ENCODE results near the gene EML6. TPM values are rescaled to one million over a fixed set of nuclear protein-coding genes. Genes with fewer than 3 reads are reported as not detected.

EML6 gene
- polyA plus RNA-seq, 6 donors from 2014 or later: 0.04 to 0.56 (median 0.18) TPM; not detected in 1

DNA sequence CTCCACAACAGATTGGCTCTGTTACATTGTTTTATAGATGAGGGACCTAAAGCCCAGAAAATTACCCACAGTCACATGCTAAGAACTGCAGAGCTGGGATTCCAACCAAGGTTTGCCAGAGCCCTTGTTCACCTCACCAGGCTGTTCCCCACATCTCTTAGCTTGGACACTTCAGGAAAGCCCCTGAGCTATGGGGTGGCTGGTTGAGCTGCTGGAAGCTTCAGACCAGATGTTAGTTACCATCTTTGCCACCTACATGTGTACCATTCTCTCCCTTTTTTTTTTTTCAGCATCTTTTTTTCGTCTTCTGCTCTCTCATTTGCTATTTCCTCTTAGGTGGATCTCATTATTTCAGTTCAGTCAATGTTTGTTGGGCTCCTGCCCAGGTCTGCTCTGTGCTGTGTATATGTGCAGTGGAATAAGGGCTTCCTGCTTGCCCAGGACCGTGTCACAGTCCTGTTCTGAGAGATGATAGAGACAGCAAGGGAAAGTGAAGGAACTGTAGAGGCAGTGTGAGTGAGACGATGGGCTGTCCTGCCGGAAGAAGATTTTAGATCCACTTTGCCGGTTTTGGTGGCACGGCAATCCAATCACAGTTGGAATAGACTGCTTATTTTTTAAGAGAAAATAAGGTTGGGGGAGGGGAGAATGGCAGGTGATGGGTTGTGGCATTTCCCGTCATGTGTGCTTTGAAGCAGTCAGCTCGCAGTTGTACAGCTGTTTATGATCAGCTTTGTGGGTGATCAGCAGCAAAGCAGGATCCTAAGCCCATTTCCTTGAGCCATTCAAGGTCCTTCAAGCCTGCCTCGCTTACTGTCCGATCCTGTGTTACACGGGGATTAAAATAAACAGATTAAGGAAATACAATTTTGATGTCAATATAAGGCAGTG is 174.2 kb downstream of the EML6 start:
- Mint-ChIP-seq H3K27me3 (no peaks in the 10 kb centered on the region), H3K36me3 (peaks cover 0 to 8% of the 10 kb centered on the region in 2 donors), H3K4me3 (no peak overlapping the region), H3K4me1 (no peaks in the 10 kb centered on the region), H3K9me3 (peaks cover 0 to 14% (median 4%) of the 10 kb centered on the region in 7 donors), H3K27ac (peak overlapping the region in 1 of 6 donors; percentile 9)
- ATAC-seq (ENCODE audit: low read depth in 2 of 2) (no peak), DNase-seq (no peak)

GRCh38 chr2:54898456-54899226 is 175.2 kb downstream of the EML6 start:
- DNase-seq (no peak), ATAC-seq (ENCODE audit: low read depth in 2 of 2) (no peak)
- H3K9me3 Mint-ChIP-seq: peaks cover 0 to 14% (median 4%) of the 10 kb centered on the region in 7 donors
- H3K27ac Mint-ChIP-seq: no peak overlapping the region
- no peaks in the 10 kb centered on the region for H3K4me1 Mint-ChIP-seq
- H3K36me3 Mint-ChIP-seq: peaks cover 0 to 8% of the 10 kb centered on the region in 2 donors
- no peak overlapping the region for H3K4me3 Mint-ChIP-seq
- no peaks in the 10 kb centered on the region for H3K27me3 Mint-ChIP-seq

DNA sequence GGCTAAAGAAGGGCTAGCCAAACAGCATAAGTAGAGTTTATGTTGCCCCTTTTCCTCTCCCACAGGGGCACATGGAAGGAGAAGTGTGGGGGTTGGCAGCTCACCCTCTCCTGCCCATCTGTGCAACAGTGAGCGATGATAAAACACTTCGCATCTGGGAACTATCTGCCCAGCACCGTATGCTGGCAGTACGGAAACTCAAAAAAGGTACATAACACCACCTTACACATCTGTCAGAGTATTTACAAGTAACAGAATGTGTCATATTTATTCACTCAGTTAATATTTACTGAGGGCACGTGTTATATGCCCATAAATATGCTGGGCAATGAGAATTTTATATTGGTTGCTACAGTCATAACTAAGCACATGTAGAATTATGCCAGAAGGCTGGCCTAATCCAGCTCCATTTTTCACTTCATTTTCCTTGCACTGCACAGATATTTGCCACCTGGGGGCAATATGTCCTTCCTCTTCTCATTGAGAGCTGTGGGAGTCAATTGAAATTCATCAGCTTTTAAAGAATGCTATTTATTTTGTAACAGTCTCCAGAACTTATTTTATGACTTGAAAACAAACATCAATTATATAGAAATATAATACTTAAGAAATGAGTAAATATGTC is 176.2 kb downstream of the EML6 start:
- Mint-ChIP-seq H3K9me3 (peaks cover 0 to 14% (median 4%) of the 10 kb centered on the region in 7 donors), H3K27ac (peak overlapping the region in 1 of 6 donors; percentile 67), H3K4me3 (no peak overlapping the region), H3K36me3 (peaks cover 0 to 8% of the 10 kb centered on the region in 2 donors), H3K27me3 (no peaks in the 10 kb centered on the region), H3K4me1 (no peaks in the 10 kb centered on the region)
- DNase-seq (no peak), ATAC-seq (ENCODE audit: low read depth in 2 of 2) (peak in 1 of 2 donors; percentile 33)

DNA sequence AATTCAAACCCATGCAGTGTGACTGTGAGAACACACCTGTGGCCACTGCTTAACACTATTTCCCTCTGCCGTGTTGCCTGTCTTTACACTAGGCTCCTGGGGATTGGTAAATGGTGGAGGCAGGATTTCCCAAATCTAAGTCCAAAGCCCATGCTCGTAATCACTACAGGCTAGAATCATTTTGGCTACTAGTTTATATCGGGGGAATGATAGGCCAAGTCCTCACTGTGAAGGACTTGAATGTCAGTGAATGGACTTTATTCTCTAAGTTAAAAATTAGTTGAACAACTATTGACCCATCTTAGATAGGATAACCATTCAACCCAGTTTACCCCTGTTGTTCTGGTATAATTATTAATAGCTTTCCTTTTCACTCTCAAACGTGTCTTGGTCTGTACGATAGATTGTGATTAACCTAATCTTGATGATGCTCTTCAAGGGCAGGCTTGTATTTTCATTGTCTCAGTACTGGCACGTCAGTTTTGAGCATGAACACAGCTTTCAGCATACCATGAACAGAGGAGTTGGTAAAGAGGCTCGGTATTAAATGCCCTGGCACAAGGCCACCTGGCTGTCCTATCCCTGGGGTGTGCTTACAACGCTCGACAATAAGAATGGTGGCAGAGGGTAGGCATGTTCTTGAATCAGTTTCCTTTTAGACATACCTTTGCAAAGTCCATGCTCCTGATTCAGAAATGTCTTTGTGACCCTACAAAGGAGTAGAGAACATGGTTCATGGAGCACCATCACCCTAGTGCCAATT is 177.9 kb downstream of the EML6 start:
- Mint-ChIP-seq H3K36me3 (no peaks in the 10 kb centered on the region), H3K4me3 (no peak overlapping the region)

DNA sequence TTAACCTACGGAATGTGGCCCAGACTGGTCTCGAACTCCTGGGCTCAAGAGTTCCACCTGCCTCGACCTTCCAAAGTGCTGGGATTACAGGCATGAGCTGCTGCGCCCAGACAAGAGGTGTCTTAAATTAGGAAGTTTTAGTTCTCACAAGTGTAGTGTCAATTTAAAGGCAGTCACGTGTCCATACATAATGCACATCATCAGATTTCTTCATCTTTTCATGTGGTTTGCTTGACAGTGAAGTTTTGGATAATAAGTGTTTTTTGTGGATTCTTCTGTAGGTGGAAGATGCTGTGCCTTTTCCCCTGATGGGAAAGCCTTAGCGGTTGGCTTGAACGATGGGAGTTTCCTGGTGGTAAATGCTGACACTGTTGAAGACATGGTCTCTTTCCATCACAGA is 179.3 kb downstream of the EML6 start:
- Mint-ChIP-seq H3K36me3 (no peaks in the 10 kb centered on the region), H3K27ac (no peak overlapping the region), H3K27me3 (no peaks in the 10 kb centered on the region), H3K4me1 (no peaks in the 10 kb centered on the region), H3K4me3 (no peak overlapping the region), H3K9me3 (no peaks in the 10 kb centered on the region)
- DNase-seq (no peak), ATAC-seq (ENCODE audit: low read depth in 2 of 2) (no peak)

More for the DNA sequence above, 177.9 kb downstream of the EML6 start:
- no peak for ATAC-seq (ENCODE audit: low read depth in 2 of 2)
- DNase-seq: no peak
- H3K9me3 Mint-ChIP-seq: no peaks in the 10 kb centered on the region
- peak overlapping the region in 1 of 6 donors; percentile 21 for H3K27ac Mint-ChIP-seq
- no peaks in the 10 kb centered on the region for H3K4me1 Mint-ChIP-seq
- no peaks in the 10 kb centered on the region for H3K27me3 Mint-ChIP-seq

GRCh38 chr2:54903736-54904554 is 180.5 kb downstream of the EML6 start:
- ATAC-seq (ENCODE audit: low read depth in 2 of 2) (no peak), DNase-seq (no peak)
- Mint-ChIP-seq H3K27ac (peak overlapping the region in 1 of 6 donors; percentile 34), H3K4me1 (no peaks in the 10 kb centered on the region), H3K4me3 (no peak overlapping the region), H3K9me3 (no peaks in the 10 kb centered on the region), H3K36me3 (no peaks in the 10 kb centered on the region), H3K27me3 (no peaks in the 10 kb centered on the region)

DNA sequence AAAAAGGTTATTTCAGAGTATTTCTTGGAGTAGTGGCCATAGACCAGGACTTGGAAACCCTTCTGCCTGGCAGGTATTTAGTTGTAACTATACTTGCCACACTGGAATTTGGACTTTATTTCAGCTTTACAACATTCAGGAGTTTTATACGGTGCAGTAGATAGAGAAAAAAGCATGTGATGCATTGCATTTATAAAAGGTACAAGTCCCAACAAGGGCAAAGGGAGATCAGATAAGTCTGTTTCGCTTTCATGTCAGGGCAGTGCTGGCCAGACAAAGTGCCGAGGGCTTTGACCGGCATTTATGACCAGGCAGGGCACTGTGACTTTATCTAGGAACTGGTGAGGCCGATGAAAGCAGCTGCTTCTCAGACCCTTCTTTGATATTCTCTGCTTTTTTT is 181.4 kb downstream of the EML6 start:
- Mint-ChIP-seq H3K4me1 (no peaks in the 10 kb centered on the region), H3K9me3 (no peaks in the 10 kb centered on the region), H3K4me3 (no peak overlapping the region), H3K27me3 (no peaks in the 10 kb centered on the region), H3K27ac (no peak overlapping the region), H3K36me3 (no peaks in the 10 kb centered on the region)
- DNase-seq: no peak
- no peak for ATAC-seq (ENCODE audit: low read depth in 2 of 2)

- H3K27ac Mint-ChIP-seq: no peak overlapping the region
- H3K36me3 Mint-ChIP-seq: no peaks in the 10 kb centered on the region
- DNase-seq (no peak), ATAC-seq (ENCODE audit: low read depth in 2 of 2) (no peak)
- H3K27me3 Mint-ChIP-seq: no peaks in the 10 kb centered on the region
- no peaks in the 10 kb centered on the region for H3K4me1 Mint-ChIP-seq
- no peaks in the 10 kb centered on the region for H3K9me3 Mint-ChIP-seq
- H3K4me3 Mint-ChIP-seq: no peak overlapping the region
Observed at GRCh38 chr2:54906716-54907115, 183.3 kb downstream of the EML6 start.

- H3K27ac Mint-ChIP-seq: peak overlapping the region in 1 of 6 donors; percentile 57
- H3K27me3 Mint-ChIP-seq: no peaks in the 10 kb centered on the region
- ATAC-seq (ENCODE audit: low read depth in 2 of 2) (no peak), DNase-seq (no peak)
- no peaks in the 10 kb centered on the region for H3K4me1 Mint-ChIP-seq
- no peak overlapping the region for H3K4me3 Mint-ChIP-seq
- peaks cover 0 to 2% (median 0%) of the 10 kb centered on the region in 7 donors for H3K9me3 Mint-ChIP-seq
- no peaks in the 10 kb centered on the region for H3K36me3 Mint-ChIP-seq
Observed at GRCh38 chr2:54907663-54908062, 184.2 kb downstream of the EML6 start.

DNA sequence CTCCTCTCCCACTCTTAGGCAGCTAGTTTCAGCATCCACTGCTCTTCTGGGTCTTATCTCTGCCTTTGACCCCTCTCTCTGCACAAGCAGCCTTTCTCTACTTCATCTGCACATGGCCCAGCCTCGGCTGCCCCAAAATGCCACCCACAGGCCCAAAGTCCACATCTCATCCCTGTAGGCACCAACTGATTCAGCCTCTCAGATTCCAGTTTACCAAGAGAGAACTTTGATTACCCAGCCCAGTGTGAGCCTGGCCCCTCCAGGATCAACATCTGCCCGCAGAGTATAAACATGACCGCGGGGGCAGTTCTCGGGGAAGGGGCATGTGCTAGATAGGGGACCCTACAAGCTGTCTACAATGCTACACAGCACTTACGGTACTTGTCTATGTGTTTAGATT is 185.1 kb downstream of the EML6 start:
- Mint-ChIP-seq H3K36me3 (no peaks in the 10 kb centered on the region), H3K27ac (peak overlapping the region in 1 of 6 donors; percentile 56), H3K9me3 (peaks cover 0 to 4% (median 0%) of the 10 kb centered on the region in 7 donors), H3K27me3 (peaks cover 0 to 4% (median 0%) of the 10 kb centered on the region in 3 donors), H3K4me1 (no peaks in the 10 kb centered on the region), H3K4me3 (no peak overlapping the region)
- DNase-seq (no peak), ATAC-seq (ENCODE audit: low read depth in 2 of 2) (no peak)

DNA sequence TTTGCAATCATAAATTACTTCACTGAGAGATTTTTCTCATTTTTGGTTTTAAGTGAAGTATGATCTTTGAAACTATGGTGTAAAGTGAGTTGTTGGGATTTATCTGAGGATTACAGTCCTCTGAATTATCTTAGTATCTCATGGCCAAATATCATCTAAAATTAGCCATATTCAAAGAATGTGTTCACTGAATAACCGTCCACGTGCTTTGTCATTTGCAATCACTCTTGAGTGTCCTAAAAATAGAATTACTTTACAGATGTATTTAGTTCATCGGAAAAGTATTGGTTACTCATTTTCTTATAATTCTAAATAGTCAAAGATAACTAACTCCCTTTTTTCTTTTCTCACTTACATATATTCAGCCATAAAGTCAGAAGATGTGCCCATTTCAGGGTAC is 185.5 kb downstream of the EML6 start:
- Mint-ChIP-seq H3K36me3 (no peaks in the 10 kb centered on the region), H3K9me3 (peaks cover 0 to 4% (median 0%) of the 10 kb centered on the region in 7 donors), H3K27me3 (peaks cover 0 to 6% (median 0%) of the 10 kb centered on the region in 3 donors), H3K27ac (no peak overlapping the region), H3K4me3 (no peak overlapping the region), H3K4me1 (no peaks in the 10 kb centered on the region)
- ATAC-seq (ENCODE audit: low read depth in 2 of 2) (no peak), DNase-seq (no peak)

DNA sequence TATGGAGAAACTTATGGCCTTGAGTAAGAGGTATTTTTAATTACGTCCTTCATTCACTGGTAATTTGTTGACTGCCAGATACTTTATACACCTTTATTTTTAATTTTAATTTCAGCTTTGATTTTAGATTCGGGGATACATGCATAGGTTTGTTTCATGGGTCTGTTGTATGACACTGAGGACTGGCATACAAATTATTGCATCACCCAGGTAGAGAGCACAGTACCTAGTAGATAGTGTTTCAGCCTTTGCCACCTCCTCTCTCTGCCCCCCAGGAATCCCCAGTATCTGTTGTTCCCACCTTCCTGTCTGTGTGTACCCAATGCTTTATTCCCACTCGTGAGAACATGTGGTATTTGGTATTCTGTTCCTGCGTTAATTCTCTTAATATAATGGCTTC is 188.8 kb downstream of the EML6 start:
- Mint-ChIP-seq H3K4me3 (no peak overlapping the region), H3K27ac (no peak overlapping the region), H3K36me3 (no peaks in the 10 kb centered on the region), H3K27me3 (peaks cover 0 to 6% (median 0%) of the 10 kb centered on the region in 3 donors), H3K9me3 (peaks cover 0 to 4% (median 0%) of the 10 kb centered on the region in 7 donors), H3K4me1 (no peaks in the 10 kb centered on the region)
- no peak for ATAC-seq (ENCODE audit: low read depth in 2 of 2)
- no peak for DNase-seq
